Stimulated activated naive CD4-positive, alpha-beta T cell (primary cell): ENCODE data around the gene ASCL3.
"Not testable (repeated sequence)": the region's sequence is repeated elsewhere in the genome, so short reads cannot be mapped to it uniquely, and the experiment has no call there.

Experiments
- DNase-seq, 6 experiments: peaks; one replicate each; lab custom pipeline; 2025; lab: John Stamatoyannopoulos, UW

Gene ASCL3

DNA sequence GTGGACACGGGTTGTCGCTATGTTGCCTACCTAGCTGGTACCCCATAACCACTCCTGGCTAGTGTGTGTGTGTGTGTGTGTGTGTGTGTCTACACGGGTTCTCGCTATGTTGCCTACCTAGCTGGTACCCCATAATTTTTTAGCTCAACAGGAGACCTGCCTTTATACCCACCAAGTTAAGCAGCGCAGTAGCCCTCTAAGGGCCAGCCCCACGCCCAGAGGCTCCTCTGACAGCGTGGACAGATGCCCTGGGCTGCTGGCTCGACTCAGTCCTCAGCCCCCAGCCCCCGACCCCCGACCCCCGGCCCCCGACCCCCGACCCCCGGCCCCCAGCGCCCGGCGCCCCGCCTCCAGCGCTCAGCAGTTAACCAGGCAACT lies 32.2 kb downstream of the ASCL3 start:
- DNase-seq = no peak

DNA sequence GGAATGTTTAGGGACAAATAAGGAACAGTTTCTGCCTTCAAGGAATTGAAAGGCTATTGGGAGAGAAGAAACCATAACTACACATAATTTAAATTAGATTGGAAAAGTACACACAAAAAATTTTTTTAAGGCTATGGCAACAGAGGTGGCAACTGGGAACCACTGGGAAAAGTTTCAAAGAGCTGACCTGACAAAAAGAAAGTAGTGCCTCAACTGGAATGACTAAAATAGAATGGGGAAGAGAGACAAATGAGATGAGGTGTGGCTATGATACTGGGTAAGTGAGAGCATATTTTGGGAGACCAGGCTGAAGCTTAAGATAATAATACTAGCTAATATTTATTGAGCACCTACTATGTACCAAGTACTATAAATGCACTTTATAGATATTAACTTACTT lies 34.7 kb downstream of the ASCL3 start:
- no peak for DNase-seq

GRCh38 chr11:8907116-8907515 lies 35.7 kb downstream of the ASCL3 start:
- DNase-seq = no peak

GRCh38 chr11:8905528-8906165 lies 37.2 kb downstream of the ASCL3 start:
- DNase-seq = no peak

- no peak for DNase-seq
These were observed 43.6 kb downstream of the ASCL3 start for GRCh38 chr11:8899119-8899753.

GRCh38 chr11:8891185-8891584 lies 51.6 kb downstream of the ASCL3 start:
- not testable (repeated sequence) for DNase-seq
